OCI-LY3 (cell line): ENCODE results near the gene COBL.

ENCODE experiments used
- EZH2phosphoT487 ChIP-seq: fragments of 200-600 bp; shearing (Covaris generic); IDR thresholded peaks from 2 replicates; pipeline ENCODE4 v1.6.1; 2018; ENCODE audit warnings: antibody characterized with exemption, mixed run types, low read depth
- TF ChIP-seq, protein P1 (sequence below): fragments of 200-600, 300-600 bp; sonication (generic); IDR thresholded peaks from 2 replicates; pipeline ENCODE4 v1.5.1; 2014; ENCODE audit warnings: antibody characterized with exemption, low read length, low read depth

DNA sequence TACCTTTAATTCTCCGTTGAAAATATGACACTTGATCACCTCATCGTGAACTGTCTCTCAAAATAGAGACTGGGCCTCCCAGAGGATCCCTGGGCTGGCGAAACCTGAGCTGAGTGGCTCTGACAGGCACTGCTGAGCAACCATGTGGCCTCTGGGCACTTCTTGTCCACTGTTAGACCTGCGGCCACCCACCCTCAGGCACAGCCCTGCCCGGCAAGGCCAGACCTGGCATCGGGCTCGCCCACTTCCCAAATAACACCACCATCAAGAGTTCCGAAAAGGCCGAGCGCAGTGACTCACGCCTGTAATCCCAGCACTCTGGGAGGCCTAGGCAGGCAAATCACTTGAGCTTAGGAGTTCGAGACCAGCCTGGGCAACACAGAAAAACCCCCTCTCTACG lies 82.5 kb downstream of the COBL start:
- TF ChIP-seq, protein P1, sequence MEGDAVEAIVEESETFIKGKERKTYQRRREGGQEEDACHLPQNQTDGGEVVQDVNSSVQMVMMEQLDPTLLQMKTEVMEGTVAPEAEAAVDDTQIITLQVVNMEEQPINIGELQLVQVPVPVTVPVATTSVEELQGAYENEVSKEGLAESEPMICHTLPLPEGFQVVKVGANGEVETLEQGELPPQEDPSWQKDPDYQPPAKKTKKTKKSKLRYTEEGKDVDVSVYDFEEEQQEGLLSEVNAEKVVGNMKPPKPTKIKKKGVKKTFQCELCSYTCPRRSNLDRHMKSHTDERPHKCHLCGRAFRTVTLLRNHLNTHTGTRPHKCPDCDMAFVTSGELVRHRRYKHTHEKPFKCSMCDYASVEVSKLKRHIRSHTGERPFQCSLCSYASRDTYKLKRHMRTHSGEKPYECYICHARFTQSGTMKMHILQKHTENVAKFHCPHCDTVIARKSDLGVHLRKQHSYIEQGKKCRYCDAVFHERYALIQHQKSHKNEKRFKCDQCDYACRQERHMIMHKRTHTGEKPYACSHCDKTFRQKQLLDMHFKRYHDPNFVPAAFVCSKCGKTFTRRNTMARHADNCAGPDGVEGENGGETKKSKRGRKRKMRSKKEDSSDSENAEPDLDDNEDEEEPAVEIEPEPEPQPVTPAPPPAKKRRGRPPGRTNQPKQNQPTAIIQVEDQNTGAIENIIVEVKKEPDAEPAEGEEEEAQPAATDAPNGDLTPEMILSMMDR = no peak
- TF ChIP-seq EZH2phosphoT487 = no peak
